K562 (cell line): ENCODE data around the gene DNAJB11. TPM values are rescaled to one million over a fixed set of nuclear protein-coding genes. Genes with fewer than 3 reads are reported as not detected.
A peak's percentile ranks its signal among the peaks of the same experiment; 100 is the strongest.

Experiments used
- CEBPG ChIP-seq, 3 experiments: fragments of 200-800 bp in 1 of 3; sonication (Bioruptor generic) in 1 of 3; sonication (generic) in 1 of 3; formaldehyde crosslinking in 1 of 3; IDR thresholded peaks in 2 of 3; conservative IDR thresholded peaks in 1 of 3; 2 replicates each; pipeline versions ENCODE4 v1.6.1 to v1.8.0; 2016 to 2022; ENCODE audit warnings: missing compliant biosample characterization in 2 of 3, missing genetic modification characterization in 2 of 3, mild to moderate bottlenecking in 1 of 3, missing genetic modification reagents in 1 of 3
- CHD4 ChIP-seq: fragments of 200-600 bp; sonication (generic); IDR thresholded peaks from 3 replicates; pipeline ENCODE4 v1.6.1; 2012; ENCODE audit warnings: low read depth, mild to moderate bottlenecking, mixed read lengths, low read length, inconsistent platforms; ENCODE audit not compliant: insufficient read depth, insufficient replicate concordance, poor library complexity, severe bottlenecking
- CTCF ChIP-seq, 3 experiments: IDR thresholded peaks in 2 of 3; conservative IDR thresholded peaks in 1 of 3; 2 replicates each; pipeline ENCODE4 v1.5.1; 2011 to 2012; ENCODE audit warnings: low read length in 3 of 3, mild to moderate bottlenecking in 3 of 3, control low read depth in 2 of 3, improper control_type of control experiment in 1 of 3, inconsistent platforms in 1 of 3, low read depth in 1 of 3, mixed read lengths in 1 of 3, moderate library complexity in 1 of 3; ENCODE audit not compliant: insufficient read depth in 2 of 3
- DPF2 ChIP-seq: fragments of 450-650 bp; IDR thresholded peaks from 2 replicates; pipeline ENCODE4 v1.6.1; 2016
- HOMEZ ChIP-seq: fragments of 250-450 bp; sonication (Bioruptor Pico); IDR thresholded peaks from 2 replicates; pipeline ENCODE4 v1.4.0; 2020; ENCODE audit warnings: mild to moderate bottlenecking, moderate library complexity
- RAD21 ChIP-seq, 2 experiments: fragments of 250-450 bp in 1 of 2; fragments of 450-650 bp in 1 of 2; sonication (Bioruptor Pico) in 1 of 2; formaldehyde crosslinking in 1 of 2; IDR thresholded peaks in 1 of 2; conservative IDR thresholded peaks in 1 of 2; 2 replicates each; pipeline versions ENCODE4 v1.4.0 to v1.8.0; 2020 to 2022; ENCODE audit warnings: mild to moderate bottlenecking in 2 of 2, moderate library complexity in 1 of 2
- SMAD1 ChIP-seq: fragments of 150-350 bp; IDR thresholded peaks from 2 replicates; pipeline ENCODE4 v1.6.1; 2014; ENCODE audit warnings: low read length, low read depth; ENCODE audit not compliant: partially characterized antibody
- SMARCA5 ChIP-seq: fragments of 450-650 bp; IDR thresholded peaks from 2 replicates; pipeline ENCODE4 v1.6.1; 2016
- ZBTB33 ChIP-seq: sonication (generic); formaldehyde crosslinking; IDR thresholded peaks from 2 replicates; pipeline ENCODE4 v1.8.1; 2023; ENCODE audit warnings: mild to moderate bottlenecking, missing genetic modification reagents
- ZNF707 ChIP-seq: fragments of 250-450 bp; sonication (Bioruptor Pico); conservative IDR thresholded peaks from 2 replicates; pipeline ENCODE4 v1.8.0; 2022; ENCODE audit warnings: inconsistent platforms, mild to moderate bottlenecking, moderate library complexity
- polyA plus RNA-seq, 8 experiments: library from polyadenylated mRNA; depleted of rRNA in 4 of 8; stranded (reverse) in 5 of 8; unstranded in 3 of 8; fragments of >200 nt; fragmentation: Nextera tagmentation in 2 of 8; fragmentation: Illumina TruSeq in 1 of 8; extraction: Ambion mirVana in 2 of 8; extraction: Trizol in 1 of 8; gene quantifications; 2 replicates each; pipeline versions ENCODE4 v1.2.1 to v1.2.3, GENCODE V29; 2011 to 2014; ENCODE audit warnings: inconsistent platforms in 1 of 8, missing spikeins in 1 of 8
- total RNA-seq, 7 experiments: library from RNA; depleted of rRNA in 6 of 7; stranded (reverse); fragments of >200 nt in 6 of 7; fragmentation: Illumina TruSeq in 2 of 7; extraction: Trizol in 2 of 7; gene quantifications; 2 replicates each; pipeline versions ENCODE4 v1.2.1 to v1.2.3, GENCODE V29; 2011 to 2021; ENCODE audit warnings: low replicate concordance in 1 of 7
- TF ChIP-seq, protein P1 (sequence below), 2 experiments: fragments of 450-650 bp; formaldehyde crosslinking in 1 of 2; IDR thresholded peaks; 2 replicates each; pipeline versions ENCODE4 v1.4.0 to v1.6.1; 2014 to 2020; ENCODE audit warnings: mild to moderate bottlenecking in 2 of 2, borderline replicate concordance in 1 of 2, low read depth in 1 of 2

The DNAJB11 gene
- total and polyA plus RNA-seq, 9 of the 15 experiments (the other 6 are each of a cell fraction or from before 2014, with no cell fraction given): 14.8 to 74.7 (median 63.8) TPM

DNA sequence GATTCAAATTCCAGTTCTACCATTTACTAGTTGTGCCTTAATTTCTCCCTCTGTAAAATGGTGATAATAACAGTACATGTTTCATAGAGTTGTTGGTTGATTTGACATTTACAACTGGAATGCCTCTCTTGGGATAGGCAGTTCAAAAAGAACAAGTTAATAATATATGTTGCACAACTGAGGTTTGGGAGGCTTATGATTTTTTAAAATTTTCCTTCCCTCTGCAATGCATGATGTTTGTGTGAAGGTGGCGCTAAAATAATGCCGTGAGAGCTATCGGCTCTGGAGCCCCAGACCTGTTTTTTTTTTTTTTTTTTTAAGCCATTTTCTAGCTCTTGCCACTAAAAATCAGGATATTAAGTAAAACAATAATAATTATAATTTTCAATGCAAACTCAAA lies 18.6 kb downstream of the DNAJB11 start (continued):
- TF ChIP-seq, protein P1, sequence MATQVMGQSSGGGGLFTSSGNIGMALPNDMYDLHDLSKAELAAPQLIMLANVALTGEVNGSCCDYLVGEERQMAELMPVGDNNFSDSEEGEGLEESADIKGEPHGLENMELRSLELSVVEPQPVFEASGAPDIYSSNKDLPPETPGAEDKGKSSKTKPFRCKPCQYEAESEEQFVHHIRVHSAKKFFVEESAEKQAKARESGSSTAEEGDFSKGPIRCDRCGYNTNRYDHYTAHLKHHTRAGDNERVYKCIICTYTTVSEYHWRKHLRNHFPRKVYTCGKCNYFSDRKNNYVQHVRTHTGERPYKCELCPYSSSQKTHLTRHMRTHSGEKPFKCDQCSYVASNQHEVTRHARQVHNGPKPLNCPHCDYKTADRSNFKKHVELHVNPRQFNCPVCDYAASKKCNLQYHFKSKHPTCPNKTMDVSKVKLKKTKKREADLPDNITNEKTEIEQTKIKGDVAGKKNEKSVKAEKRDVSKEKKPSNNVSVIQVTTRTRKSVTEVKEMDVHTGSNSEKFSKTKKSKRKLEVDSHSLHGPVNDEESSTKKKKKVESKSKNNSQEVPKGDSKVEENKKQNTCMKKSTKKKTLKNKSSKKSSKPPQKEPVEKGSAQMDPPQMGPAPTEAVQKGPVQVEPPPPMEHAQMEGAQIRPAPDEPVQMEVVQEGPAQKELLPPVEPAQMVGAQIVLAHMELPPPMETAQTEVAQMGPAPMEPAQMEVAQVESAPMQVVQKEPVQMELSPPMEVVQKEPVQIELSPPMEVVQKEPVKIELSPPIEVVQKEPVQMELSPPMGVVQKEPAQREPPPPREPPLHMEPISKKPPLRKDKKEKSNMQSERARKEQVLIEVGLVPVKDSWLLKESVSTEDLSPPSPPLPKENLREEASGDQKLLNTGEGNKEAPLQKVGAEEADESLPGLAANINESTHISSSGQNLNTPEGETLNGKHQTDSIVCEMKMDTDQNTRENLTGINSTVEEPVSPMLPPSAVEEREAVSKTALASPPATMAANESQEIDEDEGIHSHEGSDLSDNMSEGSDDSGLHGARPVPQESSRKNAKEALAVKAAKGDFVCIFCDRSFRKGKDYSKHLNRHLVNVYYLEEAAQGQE (IDR thresholded peaks at IDR 0.05; ENCODE audit: borderline replicate concordance): peak; percentile 65; the same call in 1 of the 2 replicates
- TF ChIP-seq, protein P1 (CRISPR knock-in tag; IDR thresholded peaks at IDR 0.05; ENCODE audit: low read depth): no peak
- TF ChIP-seq ZBTB33 (CRISPR knock-in tag) (peak; percentile 43; the same call in 1 of the 2 replicates), DPF2 (no peak), ZNF707 (no peak), SMAD1 (no peak), HOMEZ (no peak), RAD21 (CRISPR knock-in tag; conservative IDR thresholded peaks at IDR 0.05 in 1 of 2, IDR thresholded peaks at IDR 0.05 in 1 of 2) (peak; percentile 50 to 59), CTCF (IDR thresholded peaks at IDR 0.05 in 2 of 3, conservative IDR thresholded peaks at IDR 0.05 in 1 of 3; ENCODE audit: insufficient read depth in 2 of 3, low read depth in 1 of 3, low read length in 3 of 3) (peak; percentile 52 to 81 (median 63)), CEBPG (CRISPR knock-in tag; IDR thresholded peaks at IDR 0.05) (peak; percentile 15; the same call in 1 of the 2 replicates), CEBPG (tag; conservative IDR thresholded peaks at IDR 0.05 in 1 of 2, IDR thresholded peaks at IDR 0.05 in 1 of 2) (peak in 1 of 2 experiments; percentile 25; a peak in 2 of 4 replicates), SMARCA5 (no peak), CHD4 (no peak)
